Fibroblast of lung (primary cell): ENCODE data around the gene RLBP1. TPM values are rescaled to one million over a fixed set of nuclear protein-coding genes. Genes with fewer than 3 reads are reported as not detected.

Experiments used
- DNase-seq, 2 donors: peaks; one replicate each; pipeline versions ENCODE4 v3.0.0 to v3.0.0-alpha.2; 2010; ENCODE audit warnings: low read depth in 2 of 2
- H2AFZ ChIP-seq: 2 replicates; pipeline ENCODE4 v1.5.1; 2012; ENCODE audit warnings: low read length, control low read depth, inconsistent platforms
- H3K27ac ChIP-seq: 2 replicates; pipeline ENCODE4 v1.5.1; 2011; ENCODE audit warnings: low read length, control low read depth; ENCODE audit not compliant: insufficient read depth
- H3K27me3 ChIP-seq: 2 replicates; pipeline ENCODE4 v1.5.1; 2011; ENCODE audit warnings: mild to moderate bottlenecking, low read length; ENCODE audit not compliant: control insufficient read depth, insufficient read depth
- H3K36me3 ChIP-seq: 2 replicates; pipeline ENCODE4 v1.5.1; 2011; ENCODE audit warnings: low read length; ENCODE audit not compliant: control insufficient read depth, insufficient read depth
- H3K4me1 ChIP-seq: 2 replicates; pipeline ENCODE4 v1.5.1; 2011; ENCODE audit warnings: low read length; ENCODE audit not compliant: control insufficient read depth, insufficient read depth; ENCODE audit errors: extremely low read depth
- H3K4me2 ChIP-seq: 2 replicates; pipeline ENCODE4 v1.5.1; 2011; ENCODE audit warnings: low read length, control low read depth; ENCODE audit not compliant: insufficient read depth; ENCODE audit errors: extremely low read depth
- H3K4me3 ChIP-seq, 4 experiments: fragments of 200-600 bp in 1 of 4; sonication (generic) in 1 of 4; replicated peaks in 1 of 4; 2 replicates each; pipeline ENCODE4 v1.5.1; 2011 to 2016; ENCODE audit warnings: low read length in 4 of 4, low read depth in 3 of 4, mild to moderate bottlenecking in 3 of 4, control low read depth in 2 of 4, inconsistent platforms in 1 of 4, mixed read lengths in 1 of 4; ENCODE audit not compliant: insufficient read depth in 1 of 4; ENCODE audit errors: control extremely low read depth in 1 of 4
- H3K79me2 ChIP-seq: 2 replicates; pipeline ENCODE4 v1.5.1; 2012; ENCODE audit warnings: mild to moderate bottlenecking, low read length, inconsistent platforms; ENCODE audit not compliant: control insufficient read depth, insufficient read depth
- H3K9ac ChIP-seq: 2 replicates; pipeline ENCODE4 v1.5.1; 2011; ENCODE audit warnings: mild to moderate bottlenecking, low read length, control low read depth; ENCODE audit not compliant: insufficient read depth
- H3K9me3 ChIP-seq: 2 replicates; pipeline ENCODE4 v1.5.1; 2012; ENCODE audit warnings: low read depth, low read length; ENCODE audit not compliant: control insufficient read depth, insufficient read depth
- H4K20me1 ChIP-seq: 2 replicates; pipeline ENCODE4 v1.5.1; 2011; ENCODE audit warnings: low read length; ENCODE audit not compliant: control insufficient read depth, insufficient read depth; ENCODE audit errors: extremely low read depth
- EZH2 ChIP-seq: IDR thresholded peaks from 2 replicates; pipeline ENCODE4 v1.5.1; 2012; ENCODE audit warnings: low read length, control low read depth, mild to moderate bottlenecking; ENCODE audit errors: missing control alignments
- polyA plus RNA-seq, 2 donors: library from polyadenylated mRNA; depleted of rRNA in 1 of 2; stranded (reverse) in 1 of 2; unstranded in 1 of 2; fragments of >200 nt; gene quantifications; 2 replicates each; pipeline ENCODE4 v1.2.1, GENCODE V29; 2011 to 2012; ENCODE audit warnings: missing spikeins in 1 of 2
- total RNA-seq: library from RNA; depleted of rRNA; stranded (reverse); fragments of >200 nt; gene quantifications from 2 replicates; pipeline ENCODE4 v1.2.1, GENCODE V29; 2014
- TF ChIP-seq, protein P1 (sequence below), 2 donors: IDR thresholded peaks in 1 of 2; conservative IDR thresholded peaks in 1 of 2; 1 replicate in 1 of 2; 2 replicates in 1 of 2; pipeline ENCODE4 v1.5.1; 2011 to 2012; ENCODE audit warnings: low read length in 2 of 2, control low read depth in 1 of 2, inconsistent platforms in 1 of 2, low read depth in 1 of 2, mild to moderate bottlenecking in 1 of 2

The RLBP1 gene
- total and polyA plus RNA-seq, 2 donors (not counting 1 experiment from before 2014, with no cell fraction given): not detected

- H3K4me2 ChIP-seq: no peak overlapping the region
- H4K20me1 ChIP-seq: no peaks in the 10 kb centered on the region
- no peaks in the 10 kb centered on the region for H3K79me2 ChIP-seq
- no peak overlapping the region for H3K27ac ChIP-seq
- H3K27me3 ChIP-seq: no peaks in the 10 kb centered on the region
- no peaks in the 10 kb centered on the region for H3K9me3 ChIP-seq
- no peak for DNase-seq
- no peak overlapping the region for H3K4me3 ChIP-seq
- TF ChIP-seq, protein P1, sequence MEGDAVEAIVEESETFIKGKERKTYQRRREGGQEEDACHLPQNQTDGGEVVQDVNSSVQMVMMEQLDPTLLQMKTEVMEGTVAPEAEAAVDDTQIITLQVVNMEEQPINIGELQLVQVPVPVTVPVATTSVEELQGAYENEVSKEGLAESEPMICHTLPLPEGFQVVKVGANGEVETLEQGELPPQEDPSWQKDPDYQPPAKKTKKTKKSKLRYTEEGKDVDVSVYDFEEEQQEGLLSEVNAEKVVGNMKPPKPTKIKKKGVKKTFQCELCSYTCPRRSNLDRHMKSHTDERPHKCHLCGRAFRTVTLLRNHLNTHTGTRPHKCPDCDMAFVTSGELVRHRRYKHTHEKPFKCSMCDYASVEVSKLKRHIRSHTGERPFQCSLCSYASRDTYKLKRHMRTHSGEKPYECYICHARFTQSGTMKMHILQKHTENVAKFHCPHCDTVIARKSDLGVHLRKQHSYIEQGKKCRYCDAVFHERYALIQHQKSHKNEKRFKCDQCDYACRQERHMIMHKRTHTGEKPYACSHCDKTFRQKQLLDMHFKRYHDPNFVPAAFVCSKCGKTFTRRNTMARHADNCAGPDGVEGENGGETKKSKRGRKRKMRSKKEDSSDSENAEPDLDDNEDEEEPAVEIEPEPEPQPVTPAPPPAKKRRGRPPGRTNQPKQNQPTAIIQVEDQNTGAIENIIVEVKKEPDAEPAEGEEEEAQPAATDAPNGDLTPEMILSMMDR (conservative IDR thresholded peaks at IDR 0.05 in 1 of 2, IDR thresholded peaks at IDR 0.05 in 1 of 2; ENCODE audit: low read depth in 1 of 2, low read length in 2 of 2): no peak
- no peak for TF ChIP-seq EZH2
- peaks cover 14% of the 10 kb centered on the region for H3K36me3 ChIP-seq
- H2AFZ ChIP-seq: no peak overlapping the region
- H3K9ac ChIP-seq: no peak overlapping the region
- no peaks in the 10 kb centered on the region for H3K4me1 ChIP-seq
These were observed 28.6 kb downstream of the RLBP1 start for GRCh38 chr15:89192766-89193165.

GRCh38 chr15:89192136-89192535 is 29.2 kb downstream of the RLBP1 start:
- Histone ChIP-seq H3K4me1 (no peaks in the 10 kb centered on the region), H4K20me1 (no peaks in the 10 kb centered on the region), H3K4me2 (no peak overlapping the region), H3K36me3 (peaks cover 14% of the 10 kb centered on the region), H3K9ac (no peak overlapping the region), H3K4me3 (no peak overlapping the region), H3K27me3 (no peaks in the 10 kb centered on the region), H2AFZ (no peak overlapping the region), H3K9me3 (no peaks in the 10 kb centered on the region), H3K27ac (no peak overlapping the region), H3K79me2 (no peaks in the 10 kb centered on the region)
- no peak for DNase-seq
- TF ChIP-seq, protein P1 (conservative IDR thresholded peaks at IDR 0.05 in 1 of 2, IDR thresholded peaks at IDR 0.05 in 1 of 2; ENCODE audit: low read depth in 1 of 2, low read length in 2 of 2): no peak
- no peak for TF ChIP-seq EZH2

DNA sequence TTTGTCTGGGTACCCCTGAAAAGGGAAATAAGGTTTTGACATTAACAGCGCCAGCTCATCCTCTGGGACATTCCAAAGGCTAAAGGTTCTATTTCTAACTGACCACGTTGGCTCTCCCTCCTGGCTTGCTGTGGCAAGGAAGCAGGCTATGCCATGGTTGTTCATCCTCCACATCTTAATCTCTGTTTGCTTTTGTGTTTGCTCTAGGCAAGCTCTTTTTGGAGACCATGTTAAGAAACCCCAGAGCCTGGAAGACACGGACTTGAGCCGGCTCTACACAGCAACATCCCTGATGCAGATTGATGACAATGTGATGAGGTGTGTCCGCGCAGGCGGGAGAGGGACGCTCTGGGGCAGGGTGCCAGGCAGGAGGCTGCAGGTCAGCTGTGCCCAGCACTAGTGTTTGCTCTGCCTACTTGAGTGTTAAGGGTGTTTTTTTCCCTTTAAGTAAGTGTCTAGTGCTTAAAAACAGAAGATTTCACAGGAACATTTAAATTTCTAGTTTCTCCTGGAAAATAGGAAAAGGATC is 33.3 kb downstream of the RLBP1 start:
- no peak for DNase-seq
- no peaks in the 10 kb centered on the region for H3K4me1 ChIP-seq

More for the DNA sequence above, 33.3 kb downstream of the RLBP1 start:
- Histone ChIP-seq H4K20me1 (no peaks in the 10 kb centered on the region), H3K79me2 (no peaks in the 10 kb centered on the region), H3K9ac (no peak overlapping the region), H3K27me3 (no peaks in the 10 kb centered on the region), H3K4me2 (no peak overlapping the region), H3K4me3 (no peak overlapping the region), H3K27ac (no peak overlapping the region), H3K9me3 (no peaks in the 10 kb centered on the region), H3K36me3 (peaks cover 11% of the 10 kb centered on the region), H2AFZ (no peak overlapping the region)
- TF ChIP-seq, protein P1 (conservative IDR thresholded peaks at IDR 0.05 in 1 of 2, IDR thresholded peaks at IDR 0.05 in 1 of 2; ENCODE audit: low read depth in 1 of 2, low read length in 2 of 2): no peak
- no peak for TF ChIP-seq EZH2
